AG04450 (cell line): ENCODE measurements around the gene SYNGR1. TPM values are rescaled to one million over a fixed set of nuclear protein-coding genes. Genes with fewer than 3 reads are reported as not detected.

ENCODE experiments used
- CTCF ChIA-PET: fragments of 300-600, 350-600 bp; formaldehyde crosslinking; extraction: SDS; loops from one replicate; lab custom pipeline; 2022; ENCODE audit warnings: antibody characterized with exemption, inconsistent platforms; lab: Charles Lee
- POLR2A ChIA-PET: fragments of 350-600 bp; formaldehyde crosslinking; extraction: SDS; loops from one replicate; lab custom pipeline; 2021; ENCODE audit warnings: antibody characterized with exemption, inconsistent platforms; lab: Yijun Ruan, JAX
- DNase-seq: peaks from one replicate; pipeline ENCODE4 v3.0.0-alpha.2; 2011; ENCODE audit warnings: low read depth, low spot score
- H3K27ac ChIP-seq: one replicate; pipeline ENCODE4 v1.5.1; 2012; ENCODE audit warnings: low read depth, low read length, control low read depth
- H3K27me3 ChIP-seq: one replicate; pipeline ENCODE4 v1.6.0; 2012; ENCODE audit warnings: low read length; ENCODE audit not compliant: control insufficient read depth, insufficient read depth
- H3K4me3 ChIP-seq: 2 replicates; pipeline ENCODE4 v1.5.1; 2011; ENCODE audit warnings: mild to moderate bottlenecking, low read depth, low read length, control low read depth
- H3K9me3 ChIP-seq: 2 replicates; pipeline ENCODE4 v1.5.1; 2012; ENCODE audit warnings: low read length; ENCODE audit not compliant: control insufficient read depth, insufficient read depth
- CTCF ChIP-seq: IDR thresholded peaks from 2 replicates; pipeline ENCODE4 v1.5.1; 2011; ENCODE audit warnings: low read depth, low read length, control low read depth, inconsistent platforms
- polyA plus RNA-seq: library from polyadenylated mRNA; depleted of rRNA; stranded (reverse); fragments of >200 nt; gene quantifications from 2 replicates; pipeline ENCODE4 v1.2.3, GENCODE V29; 2011

Gene SYNGR1
- polyA plus RNA-seq, 1 experiment, result 20.8 TPM

GRCh38 chr22:39396797-39397195 lies 47.0 kb downstream of the SYNGR1 start:
- H3K4me3 ChIP-seq, result no peak overlapping the region

GRCh38 chr22:39401301-39401631 lies 51.5 kb downstream of the SYNGR1 start:
- H3K27ac ChIP-seq, result no peak overlapping the region
- no peaks in the 10 kb centered on the region for H3K27me3 ChIP-seq
- ChIA-PET CTCF (no interaction called here), POLR2A (interaction anchor here (0.5 kb wide), 1 partner anchor 385 kb away, joined by 5 read pairs; no protein-coding TSS in a partner anchor)
- DNase-seq, result no peak
- no peak overlapping the region for H3K4me3 ChIP-seq
- no peaks in the 10 kb centered on the region for H3K9me3 ChIP-seq
- no peak for TF ChIP-seq CTCF

More at GRCh38 chr22:39396797-39397195, 47.0 kb downstream of the SYNGR1 start:
- POLR2A ChIA-PET, result no interaction called here
- Histone ChIP-seq H3K27me3 (no peaks in the 10 kb centered on the region), H3K27ac (no peak overlapping the region), H3K9me3 (no peaks in the 10 kb centered on the region)
- TF ChIP-seq CTCF, result no peak
- CTCF ChIA-PET, result no interaction called here
- no peak for DNase-seq

GRCh38 chr22:39405346-39406085 lies 55.7 kb downstream of the SYNGR1 start:
- peak; percentile 31; the same call in 1 of the 2 replicates for TF ChIP-seq CTCF
- Histone ChIP-seq H3K27ac (no peak overlapping the region), H3K4me3 (peak overlapping the region; percentile 27), H3K9me3 (no peaks in the 10 kb centered on the region), H3K27me3 (no peaks in the 10 kb centered on the region)
- ChIA-PET CTCF (interaction anchor here (0.5 to 1.2 kb wide), 5 partner anchors 84 to 124 kb away, joined by 3 to 10 read pairs (median 3); no protein-coding TSS in a partner anchor), POLR2A (interaction anchor here (1.3 to 1.5 kb wide), 2 partner anchors 86 to 117 kb away, joined by 3 to 12 read pairs; partner anchors contain the start of gene RPL3)
- no peak for DNase-seq

- H3K9me3 ChIP-seq, result no peaks in the 10 kb centered on the region
- CTCF ChIA-PET, result no interaction called here
- no peak overlapping the region for H3K27ac ChIP-seq
- H3K4me3 ChIP-seq, result no peak overlapping the region
- no peak for TF ChIP-seq CTCF
- no peaks in the 10 kb centered on the region for H3K27me3 ChIP-seq
- no peak for DNase-seq
- POLR2A ChIA-PET, result no interaction called here
Observed at GRCh38 chr22:39408173-39408572, 58.4 kb downstream of the SYNGR1 start.

- no peak overlapping the region for H3K27ac ChIP-seq
- POLR2A ChIA-PET, result no interaction called here
- H3K4me3 ChIP-seq, result no peak overlapping the region
- H3K9me3 ChIP-seq, result no peaks in the 10 kb centered on the region
- no peaks in the 10 kb centered on the region for H3K27me3 ChIP-seq
- CTCF ChIA-PET, result no interaction called here
- no peak for DNase-seq
- no peak for TF ChIP-seq CTCF
Observed at GRCh38 chr22:39408807-39409206, 59.0 kb downstream of the SYNGR1 start.
